ENCODE measurements around the gene SETD7. TPM values are rescaled to one million over a fixed set of nuclear protein-coding genes. Genes with fewer than 3 reads are reported as not detected.

Gene SETD7
- polyA plus RNA-seq, 3 donors: 14.1 to 16.8 (median 15.4) TPM

DNA sequence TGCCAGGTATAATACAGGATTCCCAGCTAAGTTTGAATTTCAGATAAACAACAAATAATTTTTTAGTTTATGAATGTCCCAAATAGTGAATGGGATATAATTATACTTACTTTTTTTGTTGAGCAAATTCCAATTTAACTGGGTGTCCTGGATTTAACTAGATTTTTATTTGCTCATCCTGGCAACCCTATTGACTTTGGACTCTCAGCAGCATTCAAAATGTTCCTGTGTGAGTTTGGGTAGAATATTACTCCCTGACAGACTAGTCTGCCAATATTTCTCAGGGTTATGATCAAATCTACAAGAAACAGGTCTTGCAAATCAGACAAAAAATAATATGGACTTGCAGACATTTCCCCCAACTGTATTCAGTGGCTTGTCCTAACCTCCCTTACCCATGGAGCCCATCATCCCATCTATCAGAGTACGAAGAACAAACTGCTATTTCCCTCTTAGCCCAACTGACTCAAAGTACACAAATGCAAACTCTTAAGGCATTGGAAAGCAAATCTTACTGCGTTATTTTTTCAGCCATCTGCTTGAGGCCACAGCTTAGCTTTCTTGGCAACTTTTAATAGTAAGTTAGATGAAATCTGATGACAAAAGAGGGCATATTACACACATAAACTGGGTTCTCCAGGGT lies 20.7 kb downstream of the SETD7 start:
- Histone ChIP-seq H3K9ac (ENCODE audit: insufficient read depth, low read length, poor library complexity, severe bottlenecking) (no peak overlapping the region), H3K4me3 (replicated peaks in 1 of 3; ENCODE audit: low read depth in 2 of 3, low read length in 3 of 3) (no peak overlapping the region), H3K9me3 (replicated peaks in 1 of 2; ENCODE audit: control insufficient read depth in 1 of 2, insufficient read depth in 1 of 2, low read length in 2 of 2) (no peaks in the 10 kb centered on the region), H3K27me3 (ENCODE audit: control insufficient read depth in 2 of 2, insufficient read depth in 2 of 2, low read length in 2 of 2) (no peaks in the 10 kb centered on the region), H4K20me1 (ENCODE audit: insufficient read depth, low read length) (peaks cover 84% of the 10 kb centered on the region), H3K4me1 (ENCODE audit: control insufficient read depth in 1 of 2, insufficient read depth in 2 of 2, low read length in 2 of 2) (no peaks in the 10 kb centered on the region), H2AFZ (ENCODE audit: insufficient read depth, low read depth, low read length, poor library complexity, severe bottlenecking) (no peak overlapping the region), H3K36me3 (replicated peaks in 1 of 2; ENCODE audit: control insufficient read depth in 1 of 2, insufficient read depth in 2 of 2, low read length in 2 of 2) (peaks cover 26 to 75% of the 10 kb centered on the region in 2 donors), H3K27ac (ENCODE audit: low read depth in 1 of 2, low read length in 2 of 2) (no peak overlapping the region), H3K79me2 (ENCODE audit: insufficient read depth, low read length) (peaks cover 37% of the 10 kb centered on the region), H3K4me2 (replicated peaks; ENCODE audit: extremely low read depth, low read length, poor library complexity, severe bottlenecking) (no peak overlapping the region)
- H3K27ac Mint-ChIP-seq: no peak overlapping the region
- no peak overlapping the region for H3K4me3 Mint-ChIP-seq
- intact Hi-C loops (cut with micrococcal nuclease): no loop called here
- peaks cover 46 to 54% of the 10 kb centered on the region in 2 donors for H3K36me3 Mint-ChIP-seq
- H3K27me3 Mint-ChIP-seq (ENCODE audit: low read depth in 3 of 3): peaks cover 0 to 2% (median 0%) of the 10 kb centered on the region in 3 donors
- WGBS (ENCODE audit: insufficient coverage): 100% methylated on average over 1 of the region's 2 CpGs
- DNase-seq: no peak
- TF ChIP-seq, protein P1, sequence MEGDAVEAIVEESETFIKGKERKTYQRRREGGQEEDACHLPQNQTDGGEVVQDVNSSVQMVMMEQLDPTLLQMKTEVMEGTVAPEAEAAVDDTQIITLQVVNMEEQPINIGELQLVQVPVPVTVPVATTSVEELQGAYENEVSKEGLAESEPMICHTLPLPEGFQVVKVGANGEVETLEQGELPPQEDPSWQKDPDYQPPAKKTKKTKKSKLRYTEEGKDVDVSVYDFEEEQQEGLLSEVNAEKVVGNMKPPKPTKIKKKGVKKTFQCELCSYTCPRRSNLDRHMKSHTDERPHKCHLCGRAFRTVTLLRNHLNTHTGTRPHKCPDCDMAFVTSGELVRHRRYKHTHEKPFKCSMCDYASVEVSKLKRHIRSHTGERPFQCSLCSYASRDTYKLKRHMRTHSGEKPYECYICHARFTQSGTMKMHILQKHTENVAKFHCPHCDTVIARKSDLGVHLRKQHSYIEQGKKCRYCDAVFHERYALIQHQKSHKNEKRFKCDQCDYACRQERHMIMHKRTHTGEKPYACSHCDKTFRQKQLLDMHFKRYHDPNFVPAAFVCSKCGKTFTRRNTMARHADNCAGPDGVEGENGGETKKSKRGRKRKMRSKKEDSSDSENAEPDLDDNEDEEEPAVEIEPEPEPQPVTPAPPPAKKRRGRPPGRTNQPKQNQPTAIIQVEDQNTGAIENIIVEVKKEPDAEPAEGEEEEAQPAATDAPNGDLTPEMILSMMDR (IDR thresholded peaks at IDR 0.05): no peak
- H3K4me1 Mint-ChIP-seq: peaks cover 7% of the 10 kb centered on the region
- H3K9me3 Mint-ChIP-seq: peaks cover 0 to 2% (median 0%) of the 10 kb centered on the region in 7 donors

DNA sequence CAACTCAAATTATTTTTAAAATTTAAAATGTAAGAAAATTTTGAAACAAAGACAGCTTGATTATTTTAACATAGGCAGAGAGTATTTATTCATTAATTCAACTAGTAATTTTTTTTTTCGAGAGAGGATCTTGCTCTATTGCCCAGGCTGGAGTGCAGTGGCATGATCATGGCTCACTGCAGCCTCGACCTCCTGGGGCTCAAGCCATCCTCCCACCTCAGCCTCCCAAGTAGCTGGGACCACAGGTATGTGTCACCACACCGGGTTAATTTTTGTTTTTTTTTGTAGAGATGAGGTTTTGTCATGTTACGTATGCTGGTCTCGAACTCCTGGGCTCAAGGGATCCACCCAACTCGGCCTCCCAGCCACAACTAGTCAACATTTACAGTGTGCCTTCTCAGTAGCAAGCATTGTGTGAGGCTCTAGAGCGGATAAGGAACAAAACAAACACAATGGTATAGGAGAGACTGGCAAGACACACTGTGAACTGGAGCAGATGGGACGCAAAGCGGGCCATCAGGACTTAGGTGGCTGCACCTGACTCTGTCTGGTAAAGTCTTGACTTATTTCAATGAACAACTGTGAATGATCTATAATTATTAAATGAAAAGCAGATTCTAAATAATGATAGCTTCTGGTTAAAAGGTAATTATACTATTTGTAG lies 21.6 kb downstream of the SETD7 start:
- Mint-ChIP-seq H3K4me3 (no peak overlapping the region), H3K27ac (peak overlapping the region in 1 of 7 donors; percentile 42), H3K36me3 (peaks cover 44 to 51% of the 10 kb centered on the region in 2 donors), H3K4me1 (peaks cover 9% of the 10 kb centered on the region), H3K9me3 (no peaks in the 10 kb centered on the region), H3K27me3 (ENCODE audit: low read depth in 3 of 3) (peaks cover 0 to 2% (median 0%) of the 10 kb centered on the region in 3 donors)
- Histone ChIP-seq H3K27ac (ENCODE audit: low read depth in 1 of 2, low read length in 2 of 2) (peak overlapping the region in 1 of 2 donors; percentile 12), H3K9ac (ENCODE audit: insufficient read depth, low read length, poor library complexity, severe bottlenecking) (no peak overlapping the region), H2AFZ (ENCODE audit: insufficient read depth, low read depth, low read length, poor library complexity, severe bottlenecking) (no peak overlapping the region), H3K27me3 (ENCODE audit: control insufficient read depth in 2 of 2, insufficient read depth in 2 of 2, low read length in 2 of 2) (no peaks in the 10 kb centered on the region), H3K9me3 (replicated peaks in 1 of 2; ENCODE audit: control insufficient read depth in 1 of 2, insufficient read depth in 1 of 2, low read length in 2 of 2) (no peaks in the 10 kb centered on the region), H3K4me2 (replicated peaks; ENCODE audit: extremely low read depth, low read length, poor library complexity, severe bottlenecking) (no peak overlapping the region), H3K36me3 (replicated peaks in 1 of 2; ENCODE audit: control insufficient read depth in 1 of 2, insufficient read depth in 2 of 2, low read length in 2 of 2) (peaks cover 20 to 66% of the 10 kb centered on the region in 2 donors), H3K4me1 (ENCODE audit: control insufficient read depth in 1 of 2, insufficient read depth in 2 of 2, low read length in 2 of 2) (no peaks in the 10 kb centered on the region), H3K4me3 (replicated peaks in 1 of 3; ENCODE audit: low read depth in 2 of 3, low read length in 3 of 3) (no peak overlapping the region), H4K20me1 (ENCODE audit: insufficient read depth, low read length) (peaks cover 76% of the 10 kb centered on the region), H3K79me2 (ENCODE audit: insufficient read depth, low read length) (peaks cover 37% of the 10 kb centered on the region)
- intact Hi-C loops (cut with micrococcal nuclease): no loop called here
- 100% methylated on average over 1 of the region's 9 CpGs for WGBS (ENCODE audit: insufficient coverage)
- no peak for DNase-seq
- TF ChIP-seq, protein P1 (IDR thresholded peaks at IDR 0.05): no peak

All from CD14-positive monocyte (primary cell).